HG03442 (cell line): ENCODE results near the gene EPSTI1.

ENCODE experiments used
- ATAC-seq: cut with Tn5 transposase; IDR thresholded peaks from one replicate; pipeline ENCODE4 v1.9.1; 2021; ENCODE audit warnings: mild to moderate bottlenecking, moderate library complexity; ENCODE audit not compliant: unreplicated experiment

The EPSTI1 gene

DNA sequence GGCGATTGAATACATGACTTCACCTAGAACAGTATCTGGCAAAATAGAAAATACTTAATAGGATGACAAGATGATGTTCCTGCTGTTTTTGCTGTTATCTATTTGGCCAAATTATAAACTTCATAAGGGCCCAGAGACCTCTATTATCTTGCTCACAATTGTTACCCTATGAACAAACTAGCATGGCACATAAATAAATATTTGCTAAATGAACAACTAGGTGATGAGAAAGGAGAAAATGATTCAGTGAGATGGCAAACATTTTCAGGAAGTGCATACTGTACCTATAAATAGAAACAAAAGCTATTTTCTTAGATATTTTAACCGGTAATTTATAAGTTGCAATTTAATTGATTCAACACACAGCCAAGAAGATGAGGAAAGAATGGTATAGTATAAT is 132.3 kb downstream of the EPSTI1 start:
- no peak for ATAC-seq

DNA sequence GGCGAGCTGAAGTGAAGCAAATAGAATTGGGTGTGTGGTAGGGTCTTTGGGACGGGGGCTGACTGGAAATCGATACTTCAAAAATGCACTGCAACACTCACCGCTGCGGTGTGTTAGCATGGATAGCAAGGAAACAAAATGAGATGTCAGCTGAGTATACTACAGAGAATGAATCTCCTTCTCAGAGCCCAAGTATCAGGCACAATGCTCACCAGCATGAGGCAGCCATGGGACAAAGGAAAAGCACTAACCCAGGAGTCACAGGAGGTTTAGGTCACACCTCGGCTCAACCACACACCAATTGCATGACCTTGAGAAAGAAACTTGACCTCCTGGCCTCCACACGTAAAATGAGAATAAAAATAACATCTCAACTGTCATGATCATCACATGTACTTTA is 136.6 kb downstream of the EPSTI1 start:
- no peak for ATAC-seq

DNA sequence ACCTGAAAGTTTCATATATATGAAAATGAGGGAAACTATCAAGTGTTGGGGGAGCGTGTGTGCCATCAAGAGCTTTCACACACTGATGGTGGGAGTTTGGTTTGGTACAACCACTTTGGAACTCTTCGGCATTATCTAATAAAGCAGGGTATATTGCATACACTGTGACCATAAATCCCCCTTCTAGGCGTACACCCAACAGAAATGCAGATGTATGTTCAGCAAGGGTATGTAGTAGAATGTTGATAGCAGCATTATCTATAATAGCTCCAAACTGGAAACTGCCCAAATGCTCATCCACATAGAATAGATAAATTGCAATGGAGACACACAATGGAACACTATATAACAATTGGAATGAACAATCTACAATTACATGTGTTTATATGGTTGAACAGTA is 139.9 kb downstream of the EPSTI1 start:
- ATAC-seq, result no peak

DNA sequence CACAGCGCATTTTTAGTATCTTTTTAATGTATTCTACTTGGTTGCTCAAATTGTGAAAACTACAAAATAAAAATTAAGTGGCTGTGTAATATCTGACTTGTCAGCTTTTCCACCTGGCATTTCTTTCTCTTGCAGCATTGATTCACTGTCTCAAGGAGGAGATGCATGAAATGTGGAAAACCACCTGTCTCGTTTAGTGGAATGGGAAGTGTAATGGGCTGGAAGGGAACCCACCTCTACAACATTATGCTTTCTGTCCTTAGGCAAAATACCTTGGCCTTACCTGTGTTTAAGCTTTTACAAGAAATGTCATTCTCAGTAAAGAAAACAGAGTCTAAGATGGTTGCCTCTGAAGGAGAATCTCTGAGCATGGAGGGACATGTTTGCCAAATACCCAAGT is 142.8 kb downstream of the EPSTI1 start:
- ATAC-seq, result no peak

DNA sequence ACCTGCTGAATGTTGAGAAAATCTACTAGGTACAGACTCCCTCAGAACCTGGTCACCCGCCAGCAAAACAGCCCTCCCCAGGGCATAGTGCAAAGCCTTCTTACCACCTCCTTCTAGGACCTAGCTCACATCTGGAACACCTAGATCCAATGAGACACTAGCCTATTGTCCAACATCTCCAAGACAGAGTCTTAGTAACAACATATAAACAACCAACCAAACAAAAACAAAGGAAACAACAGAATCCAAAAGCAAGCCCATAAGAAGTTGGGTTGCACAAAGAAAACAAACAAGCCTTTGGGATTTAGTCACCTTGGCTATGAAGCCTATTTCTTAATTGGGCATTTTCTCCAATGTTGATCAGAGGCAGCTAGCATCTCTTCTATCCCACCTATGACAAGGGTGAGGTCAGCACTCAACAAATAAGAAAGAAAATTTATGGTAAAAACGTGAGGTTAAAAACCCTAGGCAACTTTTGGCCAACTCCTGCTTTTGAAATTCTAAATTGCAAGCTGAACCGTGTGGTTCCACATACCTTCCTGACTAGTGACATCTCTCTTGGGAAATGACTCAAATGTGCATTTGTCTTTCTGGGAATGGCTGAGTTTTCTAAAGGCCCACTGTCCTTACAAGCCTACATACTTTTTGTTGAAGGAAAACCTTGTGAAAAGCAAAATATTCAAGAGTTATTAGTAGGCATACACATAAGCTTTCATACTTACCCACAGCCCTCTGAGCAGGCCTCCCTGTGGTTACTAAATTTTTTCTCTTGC is 144.0 kb downstream of the EPSTI1 start:
- ATAC-seq, result no peak

DNA sequence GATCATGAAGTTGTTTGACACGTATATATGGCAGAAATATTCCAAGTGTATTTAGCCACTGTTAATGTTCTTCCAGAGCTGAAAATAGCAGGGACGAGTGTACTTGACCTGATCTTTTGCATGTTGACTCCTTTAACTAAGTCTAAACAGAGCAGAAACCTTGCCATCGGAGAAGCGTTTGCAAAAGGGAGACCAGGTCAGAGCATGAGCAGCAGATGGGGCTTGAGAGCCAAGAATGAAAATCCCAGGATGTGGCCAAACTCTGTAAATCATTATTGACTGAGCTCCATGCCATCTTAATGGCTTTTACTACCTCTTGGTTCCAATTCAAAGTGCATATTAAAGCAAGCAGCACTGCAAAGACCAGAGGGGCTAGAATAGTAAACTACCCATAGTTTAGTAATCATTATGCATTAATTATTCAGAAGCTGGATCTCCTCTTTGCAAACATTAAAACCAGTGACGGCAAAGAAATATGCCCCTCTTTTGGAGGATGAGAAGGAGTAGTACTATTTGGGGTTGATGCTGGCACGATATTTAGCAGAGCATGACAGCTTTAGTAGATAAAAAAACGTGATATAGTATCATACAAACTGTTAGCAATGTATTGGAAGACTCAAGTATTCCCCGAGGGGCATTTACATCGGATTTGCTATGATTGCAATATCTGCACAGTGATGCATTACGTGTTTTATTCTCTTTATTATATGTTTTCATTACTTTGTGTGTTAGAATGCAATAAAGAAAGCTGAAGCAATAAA is 154.9 kb downstream of the EPSTI1 start:
- ATAC-seq, result no peak
